Measurements from ENCODE around the gene LGR4. TPM values are rescaled to one million over a fixed set of nuclear protein-coding genes. Genes with fewer than 3 reads are reported as not detected.

The LGR4 gene
- total RNA-seq, 1 experiment from 2014 or later: 7.1 TPM

DNA sequence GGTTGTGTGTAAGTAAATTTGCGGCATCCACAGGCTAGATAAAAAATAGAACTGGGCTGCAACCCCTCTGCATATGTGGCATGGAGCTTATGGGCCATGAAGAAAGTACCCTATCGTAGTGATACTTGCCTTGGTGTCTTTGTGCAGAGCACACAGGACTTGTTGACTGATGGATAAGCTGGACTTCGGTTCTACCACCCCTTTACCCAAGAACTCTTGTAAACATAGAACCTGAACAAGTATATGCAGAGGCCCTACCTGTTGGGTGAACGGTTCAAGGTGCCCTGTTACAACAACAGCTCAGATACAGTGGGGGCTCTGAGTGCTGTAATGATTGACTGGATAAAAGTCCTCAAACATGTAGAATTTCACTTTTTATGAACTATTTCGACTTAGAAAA, 3.0 kb upstream of the LGR4 start (continued):
- no peak for TF ChIP-seq ZBTB33 (IDR thresholded peaks at IDR 0.05; ENCODE audit: extremely low read depth, insufficient replicate concordance, low read length)
- TF ChIP-seq TCF7L2 (IDR thresholded peaks at IDR 0.05; ENCODE audit: borderline replicate concordance, extremely low read depth, insufficient read depth, insufficient read length): no peak
- TF ChIP-seq SRF (IDR thresholded peaks at IDR 0.05; ENCODE audit: low read depth): no peak
- TF ChIP-seq FOSL1 (IDR thresholded peaks at IDR 0.05; ENCODE audit: low read depth): no peak
- no peak for TF ChIP-seq RAD21 (IDR thresholded peaks at IDR 0.05; ENCODE audit: low read depth)
- TF ChIP-seq CEBPB (IDR thresholded peaks at IDR 0.05; ENCODE audit: low read depth): no peak

- Histone ChIP-seq H3K4me3 (replicated peaks in 1 of 2; ENCODE audit: low read depth in 1 of 2, low read length in 2 of 2) (peak overlapping the region; percentile 23 to 68), H3K79me2 (ENCODE audit: insufficient read depth, low read length) (no peaks in the 10 kb centered on the region), H4K20me1 (ENCODE audit: insufficient read depth) (no peaks in the 10 kb centered on the region), H3K27me3 (ENCODE audit: insufficient read depth, low read length) (no peaks in the 10 kb centered on the region), H3K9me2 (ENCODE audit: insufficient read depth) (no peaks in the 10 kb centered on the region), H3K36me3 (ENCODE audit: control insufficient read depth in 1 of 2, insufficient read depth in 2 of 2, low read length in 2 of 2) (no peaks in the 10 kb centered on the region), H3K4me2 (ENCODE audit: low read length) (peak overlapping the region; percentile 78), H3K27ac (ENCODE audit: low read depth, low read length) (no peak overlapping the region), H2AFZ (ENCODE audit: low read depth, low read length, poor library complexity, severe bottlenecking) (peak overlapping the region; percentile 81), H3K4me1 (ENCODE audit: control insufficient read depth in 1 of 2, insufficient read depth in 2 of 2, low read length in 2 of 2) (peaks cover 8 to 12% of the 10 kb centered on the region in 2 experiments; a peak in 3 of 4 replicates), H3K9me3 (ENCODE audit: control insufficient read depth in 1 of 2, insufficient read depth in 1 of 2, low read depth in 1 of 2, low read length in 2 of 2) (no peaks in the 10 kb centered on the region), H3K9ac (ENCODE audit: low read length) (no peak overlapping the region)
- intact Hi-C loops (cut with micrococcal nuclease): no loop called here
- no peak for TF ChIP-seq SP1 (IDR thresholded peaks at IDR 0.05; ENCODE audit: low read depth)
- no peak for TF ChIP-seq POLR2A (IDR thresholded peaks at IDR 0.05; ENCODE audit: borderline replicate concordance, extremely low read depth, insufficient read depth, insufficient read length)
- no peak for TF ChIP-seq FOSL1 (IDR thresholded peaks at IDR 0.05; ENCODE audit: low read depth)
- TF ChIP-seq ZBTB33 (IDR thresholded peaks at IDR 0.05; ENCODE audit: extremely low read depth, insufficient replicate concordance, low read length): no peak
- no peak for TF ChIP-seq EGR1 (IDR thresholded peaks at IDR 0.05; ENCODE audit: low read depth)
- no peak for TF ChIP-seq ZFX (IDR thresholded peaks at IDR 0.05)
- no peak for TF ChIP-seq EZH2phosphoT487 (IDR thresholded peaks at IDR 0.05; ENCODE audit: borderline replicate concordance)
- TF ChIP-seq ELF1 (IDR thresholded peaks at IDR 0.05; ENCODE audit: borderline replicate concordance, low read depth): no peak
- no peak for TF ChIP-seq RAD21 (IDR thresholded peaks at IDR 0.05; ENCODE audit: low read depth)
- TF ChIP-seq TCF7L2 (IDR thresholded peaks at IDR 0.05; ENCODE audit: borderline replicate concordance, extremely low read depth, insufficient read depth, insufficient read length): no peak
- TF ChIP-seq MAX (IDR thresholded peaks at IDR 0.05): no peak
- no peak for TF ChIP-seq JUND (IDR thresholded peaks at IDR 0.05)
- TF ChIP-seq SRF (IDR thresholded peaks at IDR 0.05; ENCODE audit: low read depth): no peak
- BruUV-seq (replicated peaks): no TSS peak
- DNase-seq (ENCODE audit: low read depth, low spot score): no peak
- ChIA-PET RAD21 (ENCODE audit: low non-redundant PET in 1 of 2, low total read pairs in 2 of 2, uncharacterized antibody in 2 of 2, unreplicated experiment in 2 of 2) (interaction anchor here in 1 of 2 experiments (0.7 kb wide), 1 partner anchor 10 kb away, joined by 8 read pairs; no protein-coding TSS in a partner anchor), CTCF (interaction anchor here (0.6 to 1.5 kb wide), 5 partner anchors 13 to 289 kb away, joined by 3 to 16 read pairs (median 4); no protein-coding TSS in a partner anchor), POLR2A (interaction anchor here (0.7 kb wide), 1 partner anchor 100 kb away, joined by 3 read pairs; no protein-coding TSS in a partner anchor)
- ATAC-seq: no peak
Observed at GRCh38 chr11:27473017-27473406, 422 bp upstream of the LGR4 start.
